T-helper 17 cell (primary cell): ENCODE measurements around the gene GSTM5. TPM values are rescaled to one million over a fixed set of nuclear protein-coding genes. Genes with fewer than 3 reads are reported as not detected.
"Not testable (repeated sequence)": the region's sequence is repeated elsewhere in the genome, so short reads cannot be mapped to it uniquely, and the experiment has no call there.

Experiments used
- ATAC-seq: fragments of 150-1000 bp; cut with Tn5 transposase; 2 replicates; pipeline ENCODE4 v1.10.0; 2021; ENCODE audit warnings: mild to moderate bottlenecking, moderate library complexity
- DNase-seq, 3 donors: peaks; one replicate each; pipeline versions ENCODE4 v3.0.0 to v3.0.0-alpha.2; 2020 to 2021
- H3K9me3 ChIP-seq: one replicate; pipeline ENCODE4 v1.7.0; 2013; ENCODE audit warnings: low read length, mild to moderate bottlenecking; ENCODE audit not compliant: control insufficient read depth, poor library complexity, severe bottlenecking
- H3K27ac Mint-ChIP-seq: one replicate; pipeline ENCODE4 v1.8.0; 2022; ENCODE audit warnings: mild to moderate bottlenecking, moderate library complexity, mixed read lengths
- H3K27me3 Mint-ChIP-seq: one replicate; pipeline ENCODE4 v1.8.0; 2022; ENCODE audit warnings: mixed read lengths
- H3K36me3 Mint-ChIP-seq: one replicate; pipeline ENCODE4 v1.8.0; 2022; ENCODE audit warnings: low read depth, mixed read lengths
- H3K4me1 Mint-ChIP-seq: one replicate; pipeline ENCODE4 v1.8.0; 2022; ENCODE audit warnings: mild to moderate bottlenecking, mixed read lengths
- H3K4me3 Mint-ChIP-seq: one replicate; pipeline ENCODE4 v1.8.0; 2022; ENCODE audit warnings: mild to moderate bottlenecking, moderate library complexity, mixed read lengths
- total RNA-seq, 4 donors: library from RNA in 2 of 4; stranded (reverse) in 2 of 4; gene quantifications; one replicate each; pipeline ENCODE4 v1.2.3 and lab custom pipeline; 2022 to 2026

The GSTM5 gene
- total RNA-seq, 2 donors from 2014 or later: 0.60 TPM; not detected in 1

DNA sequence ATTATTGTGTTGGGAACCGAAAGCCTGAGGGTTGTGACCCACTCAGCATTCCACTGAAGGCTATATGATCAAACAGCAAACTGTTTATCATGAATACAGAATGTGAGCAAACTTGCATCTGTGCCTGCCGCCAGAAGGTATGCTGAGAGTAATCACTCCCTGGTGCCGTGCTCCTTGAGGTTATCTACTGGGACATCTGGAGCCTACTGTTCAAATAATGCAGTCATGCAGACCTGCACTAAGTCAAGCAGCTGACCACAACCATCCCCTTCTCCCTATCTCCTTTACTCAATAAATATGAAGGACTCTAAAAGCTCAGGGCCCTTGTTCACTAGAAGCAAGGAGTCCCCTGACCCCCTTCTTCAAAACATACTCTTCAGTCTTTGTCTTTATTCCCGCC, 13.5 kb downstream of the GSTM5 start:
- ATAC-seq (no peak), DNase-seq (no peak)
- H3K4me3 Mint-ChIP-seq: no peak overlapping the region
- no peaks in the 10 kb centered on the region for H3K4me1 Mint-ChIP-seq
- H3K27ac Mint-ChIP-seq: no peak overlapping the region
- peaks cover 17% of the 10 kb centered on the region for H3K27me3 Mint-ChIP-seq
- H3K36me3 Mint-ChIP-seq: no peaks in the 10 kb centered on the region
- H3K9me3 ChIP-seq: no peaks in the 10 kb centered on the region

DNA sequence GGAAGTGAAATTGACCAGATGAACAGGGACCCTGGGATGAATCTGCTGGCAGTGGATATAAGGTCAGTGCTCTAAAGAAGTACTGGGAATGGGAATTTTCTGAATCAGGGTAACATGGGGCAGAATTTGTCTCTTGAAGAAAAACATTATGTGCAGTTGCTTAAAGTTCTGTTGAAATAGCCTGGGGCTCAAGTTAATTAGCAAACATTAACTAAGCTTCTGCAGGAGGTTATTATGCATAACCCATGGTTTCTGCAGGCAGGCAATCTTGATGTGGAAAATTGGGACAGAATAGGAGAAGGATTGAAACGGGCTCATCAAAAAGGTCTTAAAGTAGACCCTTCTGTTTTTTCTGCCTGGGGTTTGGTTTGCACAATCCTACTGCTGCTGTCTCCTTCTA, 14.0 kb downstream of the GSTM5 start:
- no peak for DNase-seq
- H3K36me3 Mint-ChIP-seq: no peaks in the 10 kb centered on the region
- ATAC-seq: no peak
- H3K4me3 Mint-ChIP-seq: no peak overlapping the region
- H3K4me1 Mint-ChIP-seq: no peaks in the 10 kb centered on the region
- H3K27ac Mint-ChIP-seq: no peak overlapping the region
- H3K9me3 ChIP-seq: no peaks in the 10 kb centered on the region
- peaks cover 17% of the 10 kb centered on the region for H3K27me3 Mint-ChIP-seq

DNA sequence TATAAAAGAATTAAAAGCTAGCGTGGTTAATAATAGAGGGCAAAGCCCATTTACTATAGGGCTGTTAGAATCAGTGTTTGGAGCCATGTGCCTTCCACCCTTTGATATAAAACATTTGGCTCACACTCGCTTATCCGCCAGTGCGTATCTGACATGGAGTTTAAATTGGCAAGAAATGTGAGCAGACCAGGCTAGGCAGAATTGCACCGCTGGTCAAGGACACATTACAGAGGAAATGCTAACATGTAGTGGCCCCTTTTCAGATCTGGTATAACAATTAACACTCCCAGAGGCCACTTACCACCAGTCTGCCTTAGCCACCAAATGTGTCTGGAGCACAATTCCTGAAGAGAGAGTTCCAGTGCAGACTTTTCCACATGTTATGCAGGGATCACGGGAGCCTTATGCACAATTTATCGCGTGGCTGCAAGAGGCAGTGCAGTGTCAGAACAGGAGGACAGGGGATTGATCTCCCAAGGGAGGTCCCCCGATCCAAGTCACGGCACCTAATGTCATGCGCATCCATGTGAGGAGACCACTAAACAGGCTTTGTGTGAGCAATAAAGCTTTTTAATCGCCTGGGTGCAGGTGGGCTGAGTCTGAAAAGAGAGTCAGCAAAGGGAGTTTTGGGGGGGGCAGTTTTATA, 14.8 kb downstream of the GSTM5 start:
- no peak overlapping the region for H3K4me3 Mint-ChIP-seq
- DNase-seq (no peak), ATAC-seq (no peak)
- H3K4me1 Mint-ChIP-seq: no peaks in the 10 kb centered on the region
- H3K9me3 ChIP-seq: no peaks in the 10 kb centered on the region
- H3K36me3 Mint-ChIP-seq: no peaks in the 10 kb centered on the region
- H3K27ac Mint-ChIP-seq: no peak overlapping the region
- peaks cover 19% of the 10 kb centered on the region for H3K27me3 Mint-ChIP-seq

DNA sequence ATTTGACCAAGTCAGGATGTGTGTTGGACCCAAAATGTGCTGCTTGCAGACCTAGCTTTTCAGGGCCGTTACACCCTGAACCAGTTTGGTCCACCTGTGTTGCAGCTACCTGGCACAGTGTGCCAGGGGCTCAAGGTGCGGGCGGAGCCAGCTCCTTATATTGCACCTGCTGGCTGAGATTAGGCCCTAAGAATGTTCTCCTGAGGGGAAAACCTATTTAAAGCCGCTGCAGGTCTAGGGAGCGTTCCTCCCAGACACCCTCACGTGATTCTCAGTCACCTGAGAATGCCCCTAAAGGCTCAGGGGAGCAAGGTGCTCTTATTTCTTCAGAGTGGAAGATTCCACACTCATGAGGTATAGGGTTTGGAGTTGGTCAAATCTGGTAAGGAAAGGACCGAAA, 16.8 kb downstream of the GSTM5 start:
- Mint-ChIP-seq H3K36me3 (no peaks in the 10 kb centered on the region), H3K27ac (no peak overlapping the region)

DNA sequence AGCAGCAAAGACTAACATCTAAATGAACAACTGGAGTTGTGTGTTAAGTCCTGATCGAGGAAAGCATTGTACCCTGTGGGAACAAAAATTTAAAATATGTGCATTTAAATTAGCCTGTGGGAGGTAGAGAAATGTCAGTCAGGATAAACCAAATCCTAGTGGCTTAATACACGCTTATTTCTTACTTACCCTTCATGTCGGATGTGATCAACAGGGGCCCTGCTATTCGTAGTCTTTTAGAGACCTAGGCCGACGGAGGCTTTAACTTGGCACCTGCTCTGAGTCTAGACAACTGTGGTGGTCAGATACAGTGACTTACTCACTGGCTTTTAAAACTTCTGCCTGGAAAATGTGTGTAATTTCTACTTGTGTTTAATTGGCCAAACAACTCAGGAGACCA, 18.6 kb downstream of the GSTM5 start:
- H3K4me3 Mint-ChIP-seq: no peak overlapping the region
- no peak overlapping the region for H3K27ac Mint-ChIP-seq
- H3K36me3 Mint-ChIP-seq: peaks cover 3% of the 10 kb centered on the region
- peaks cover 26% of the 10 kb centered on the region for H3K27me3 Mint-ChIP-seq
- ATAC-seq (no peak), DNase-seq (no peak)
- H3K4me1 Mint-ChIP-seq: peaks cover 2% of the 10 kb centered on the region
- no peaks in the 10 kb centered on the region for H3K9me3 ChIP-seq

More for the DNA sequence above, 16.8 kb downstream of the GSTM5 start:
- peaks cover 2% of the 10 kb centered on the region for H3K4me1 Mint-ChIP-seq
- ATAC-seq: no peak
- peaks cover 27% of the 10 kb centered on the region for H3K27me3 Mint-ChIP-seq
- no peaks in the 10 kb centered on the region for H3K9me3 ChIP-seq
- H3K4me3 Mint-ChIP-seq: no peak overlapping the region
- no peak for DNase-seq

DNA sequence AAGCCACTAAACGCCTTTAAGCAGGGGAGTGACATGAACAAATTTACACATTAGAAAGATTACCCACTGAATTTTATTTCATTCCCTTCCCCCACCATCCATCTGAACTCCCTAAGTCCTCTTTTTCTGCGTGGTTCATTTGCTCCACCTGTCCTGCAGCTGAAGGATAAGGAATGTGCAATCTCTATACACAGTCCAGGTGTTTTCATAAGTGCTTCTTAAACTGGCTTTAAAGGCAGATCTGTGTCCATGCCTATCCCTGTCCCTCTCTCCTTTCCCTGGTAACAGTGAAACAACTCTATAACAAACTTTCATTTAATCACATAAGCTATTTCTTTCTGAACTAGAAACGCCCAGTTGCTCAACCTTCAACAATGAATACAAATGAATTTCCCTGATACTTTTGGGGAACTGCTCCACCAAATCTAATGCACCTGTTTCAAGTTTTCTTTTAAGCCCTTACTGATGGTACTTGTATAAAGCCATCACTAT, 20.4 kb downstream of the GSTM5 start:
- Mint-ChIP-seq H3K4me1 (peaks cover 2% of the 10 kb centered on the region), H3K4me3 (no peak overlapping the region), H3K27me3 (peaks cover 15% of the 10 kb centered on the region), H3K36me3 (peaks cover 3% of the 10 kb centered on the region), H3K27ac (no peak overlapping the region)
- no peak for ATAC-seq
- H3K9me3 ChIP-seq: no peaks in the 10 kb centered on the region
- DNase-seq: no peak

DNA sequence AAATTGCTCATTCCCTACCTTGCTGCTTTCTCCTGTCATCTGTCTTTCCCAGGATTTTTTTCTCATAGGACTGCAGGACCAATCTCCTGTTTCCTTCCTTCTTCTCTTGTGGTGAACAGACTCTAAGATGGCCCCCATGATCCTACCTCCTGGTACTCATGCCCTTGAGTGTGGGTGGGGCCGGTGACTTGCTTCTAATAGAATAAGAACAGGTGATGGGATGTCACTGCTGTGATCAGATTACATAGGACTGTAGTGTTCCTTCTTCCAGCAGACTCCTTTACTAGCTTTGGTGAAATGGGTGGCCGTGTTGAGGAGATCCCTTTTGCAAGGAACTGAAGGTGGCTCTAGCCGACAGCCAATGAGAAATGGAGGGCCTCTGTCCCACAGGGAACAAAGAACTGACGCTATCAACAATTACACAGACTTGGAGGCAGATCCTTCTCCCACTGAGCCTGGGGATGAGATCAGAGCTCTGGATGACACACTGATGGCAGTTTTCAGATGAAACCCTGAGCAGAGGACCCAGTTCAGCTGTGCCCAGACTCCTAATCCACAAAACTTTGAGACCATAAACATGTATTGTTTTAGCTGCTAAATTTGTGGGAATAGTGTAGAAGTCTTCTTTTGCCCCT, 21.3 kb downstream of the GSTM5 start:
- peaks cover 5% of the 10 kb centered on the region for H3K36me3 Mint-ChIP-seq
- no peaks in the 10 kb centered on the region for H3K9me3 ChIP-seq
- H3K27ac Mint-ChIP-seq: no peak overlapping the region
- ATAC-seq (no peak), DNase-seq (no peak)
- no peak overlapping the region for H3K4me3 Mint-ChIP-seq
- peaks cover 15% of the 10 kb centered on the region for H3K27me3 Mint-ChIP-seq
- peaks cover 2% of the 10 kb centered on the region for H3K4me1 Mint-ChIP-seq

DNA sequence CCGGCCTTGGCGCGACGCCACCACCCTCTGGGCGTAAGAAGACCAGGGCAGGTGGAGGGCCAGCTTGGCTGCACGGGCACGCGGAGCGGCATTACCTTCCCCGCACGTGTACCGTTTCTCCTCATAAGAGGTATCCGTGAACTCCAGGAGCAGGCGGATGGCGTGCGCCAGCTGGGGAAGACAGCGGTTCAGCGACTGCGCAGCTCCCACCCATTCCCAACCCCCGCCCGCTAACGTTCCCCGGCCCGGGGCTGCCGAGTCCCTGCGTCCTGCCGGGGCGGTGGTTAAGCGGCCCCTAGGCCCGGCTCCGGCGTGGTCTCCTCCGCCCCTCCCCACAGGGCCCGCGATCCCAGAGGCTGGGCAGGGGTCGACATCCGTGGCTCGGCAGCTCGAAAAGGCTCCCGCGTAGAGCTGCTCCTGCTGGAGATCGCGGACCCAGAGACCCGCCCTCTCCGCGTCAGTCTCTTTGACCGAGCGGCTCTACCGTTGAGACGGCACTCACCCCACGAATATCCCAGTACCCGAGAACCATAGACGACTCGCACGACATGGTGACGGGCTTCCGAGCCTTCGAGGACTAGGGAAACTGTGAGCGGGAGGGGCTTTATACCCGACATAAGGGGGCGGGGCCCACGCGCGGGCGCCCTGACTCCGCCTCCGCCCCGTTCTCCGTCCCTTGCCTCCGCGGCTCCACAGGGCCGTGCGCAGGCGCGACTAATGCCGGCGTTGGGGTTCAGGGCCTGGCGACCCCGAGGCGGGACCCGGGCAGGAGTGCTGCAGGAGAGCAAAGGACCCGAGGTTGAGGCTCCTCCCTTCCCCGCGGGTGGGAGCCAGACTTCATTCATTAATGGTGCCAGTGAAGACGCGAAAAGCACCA, 27.9 kb downstream of the GSTM5 start:
- no peaks in the 10 kb centered on the region for H3K9me3 ChIP-seq
- Mint-ChIP-seq H3K4me1 (peaks cover 17% of the 10 kb centered on the region), H3K36me3 (peaks cover 6% of the 10 kb centered on the region), H3K27me3 (peaks cover 5% of the 10 kb centered on the region), H3K27ac (peak overlapping the region; percentile 29), H3K4me3 (peak overlapping the region; percentile 90)
- peak; percentile 98 for ATAC-seq
- DNase-seq: peak; percentile 76 to 81 (median 79)

DNA sequence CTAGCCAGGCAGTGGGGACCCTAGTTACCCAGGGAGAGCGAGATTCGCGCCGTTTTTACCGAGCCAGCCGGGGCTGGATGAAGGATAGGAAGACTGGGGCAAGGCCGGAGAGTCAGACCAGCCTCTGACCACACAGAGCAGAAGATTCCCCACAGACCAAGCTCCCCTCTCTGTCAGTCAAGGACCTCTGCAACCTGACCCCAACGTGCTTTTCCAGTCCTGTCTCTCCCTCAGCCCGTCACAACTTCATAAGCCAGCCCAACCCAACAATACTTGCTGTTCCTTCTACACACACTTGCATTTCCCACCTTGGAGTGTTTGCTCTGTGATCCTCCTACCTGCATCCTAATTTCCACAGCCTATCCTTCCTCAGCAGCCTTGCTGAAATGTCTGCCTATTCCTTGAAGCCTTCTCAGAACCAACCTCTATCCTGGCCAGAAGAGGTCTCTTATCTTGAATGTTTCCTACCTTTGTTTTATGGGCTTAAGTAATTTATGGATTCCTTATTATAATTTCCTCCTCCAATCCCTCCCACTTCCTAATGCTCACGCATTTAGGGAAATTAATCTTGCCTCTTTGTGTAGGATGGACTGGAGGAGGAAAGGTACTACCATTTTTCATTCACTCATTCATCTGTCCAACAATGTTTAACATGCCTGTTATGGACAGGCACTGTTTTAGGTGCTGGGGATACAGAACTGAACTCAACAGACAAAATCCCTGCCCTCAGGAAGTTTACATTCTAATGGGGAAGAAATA, 28.7 kb downstream of the GSTM5 start, which contains the start of gene GSTM3:
Gene GSTM3, minus strand, starts transcription at position 424 of the 759 bp plus-strand sequence. CDS start 751 bp downstream, outside the sequence.
- Mint-ChIP-seq H3K36me3 (peaks cover 6% of the 10 kb centered on the region), H3K4me3 (peak within 1 kb of the TSS; percentile 90), H3K4me1 (peaks cover 17% of the 10 kb centered on the region), H3K27me3 (peaks cover 5% of the 10 kb centered on the region), H3K27ac (peak within 1 kb of the TSS; percentile 29)
- H3K9me3 ChIP-seq: no peaks in the 10 kb centered on the region
- peak; percentile 3 for ATAC-seq
- DNase-seq: no peak

DNA sequence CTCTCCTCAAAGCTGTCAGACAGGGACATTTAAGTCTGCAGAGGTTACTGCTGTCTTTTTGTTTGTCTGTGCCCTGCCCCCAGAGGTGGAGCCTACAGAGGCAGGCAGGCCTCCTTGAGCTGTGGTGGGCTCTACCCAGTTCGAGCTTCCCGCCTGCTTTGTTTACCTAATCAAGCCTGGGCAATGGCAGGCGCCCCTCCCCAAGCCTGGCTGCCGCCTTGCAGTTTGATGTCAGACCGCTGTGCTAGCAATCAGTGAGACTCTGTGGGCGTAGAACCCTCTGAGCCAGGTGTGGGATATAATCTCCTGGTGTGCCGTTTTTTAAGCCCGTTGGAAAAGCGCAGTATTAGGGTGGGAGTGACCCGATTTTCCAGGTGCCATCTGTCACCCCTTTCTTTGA, 36.3 kb downstream of the GSTM5 start:
- not testable (repeated sequence) for H3K4me3 Mint-ChIP-seq, H3K9me3 ChIP-seq, H3K4me1 Mint-ChIP-seq, ATAC-seq, DNase-seq, H3K27ac Mint-ChIP-seq, H3K36me3 Mint-ChIP-seq
- peaks cover 53% of the 10 kb centered on the region for H3K27me3 Mint-ChIP-seq

DNA sequence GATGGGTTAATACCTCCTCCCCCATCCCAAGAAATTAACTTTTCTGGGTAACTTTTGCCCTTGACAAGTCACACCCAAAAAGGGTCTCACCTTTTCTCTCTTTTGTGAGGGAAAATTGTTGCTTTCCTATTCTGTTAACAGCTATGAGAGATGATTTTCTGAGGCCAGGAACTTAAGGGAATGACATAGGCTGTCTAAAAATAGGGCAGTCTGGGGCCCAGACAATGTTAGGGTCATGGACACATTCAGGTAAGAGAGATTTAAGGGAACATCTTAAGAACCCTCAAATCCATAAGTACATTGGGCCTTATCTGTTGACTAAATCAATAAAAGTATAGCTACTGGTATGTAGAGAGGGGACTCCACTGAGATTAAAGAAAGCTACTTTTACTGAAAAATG, 37.2 kb downstream of the GSTM5 start:
- DNase-seq (no peak), ATAC-seq (no peak)
- no peak overlapping the region for H3K27ac Mint-ChIP-seq
- peaks cover 7% of the 10 kb centered on the region for H3K36me3 Mint-ChIP-seq
- peaks cover 60% of the 10 kb centered on the region for H3K27me3 Mint-ChIP-seq
- H3K9me3 ChIP-seq: no peaks in the 10 kb centered on the region
- no peaks in the 10 kb centered on the region for H3K4me1 Mint-ChIP-seq
- no peak overlapping the region for H3K4me3 Mint-ChIP-seq

DNA sequence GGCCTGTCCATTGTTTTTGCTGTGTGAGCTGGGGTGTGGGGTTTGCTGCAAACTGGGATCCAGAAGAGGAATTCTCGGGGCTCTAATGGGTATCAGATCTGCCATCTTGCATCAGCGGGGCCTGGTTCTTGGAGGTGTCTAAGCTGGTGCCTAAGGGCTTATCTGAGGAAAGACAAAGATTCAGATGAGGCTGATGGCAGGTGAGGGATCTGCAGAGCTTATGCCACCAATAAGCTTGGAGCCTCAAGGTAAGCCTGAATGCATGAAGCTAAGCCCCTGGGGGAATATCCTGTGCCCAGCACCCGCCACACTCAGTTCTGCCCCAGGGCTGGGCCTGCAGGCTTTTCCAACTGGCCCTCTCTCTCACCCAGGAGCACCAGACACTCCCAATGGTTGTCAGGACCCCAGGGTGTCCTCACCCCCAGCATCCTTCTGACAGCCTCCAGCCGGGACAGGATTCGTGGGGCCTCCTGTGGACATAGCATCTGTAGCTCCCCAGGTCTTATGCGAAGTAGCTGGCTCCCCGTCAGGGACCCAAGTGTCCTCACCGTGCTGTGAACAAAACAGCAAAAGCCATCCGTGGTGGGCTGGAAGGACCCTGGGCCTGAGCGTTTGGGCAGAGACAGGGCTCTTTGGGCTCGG, 38.3 kb downstream of the GSTM5 start:
- H3K9me3 ChIP-seq: no peaks in the 10 kb centered on the region
- Mint-ChIP-seq H3K27ac (no peak overlapping the region), H3K27me3 (peaks cover 61% of the 10 kb centered on the region), H3K36me3 (peaks cover 7% of the 10 kb centered on the region), H3K4me3 (no peak overlapping the region), H3K4me1 (no peaks in the 10 kb centered on the region)
- DNase-seq (no peak), ATAC-seq (no peak)
